ENCODE results near the gene AGTRAP.

GRCh38 chr1:11790101-11790879 lies 54.4 kb downstream of the AGTRAP start:
- TF ChIP-seq CTCF (IDR thresholded peaks at IDR 0.05) (no peak), POLR2A (IDR thresholded peaks at IDR 0.05) (no peak)

All from adrenal gland (tissue), 5 donors.